Uterus (tissue), 4 donors: Measurements from ENCODE around the gene USP46. TPM values are rescaled to one million over a fixed set of nuclear protein-coding genes. Genes with fewer than 3 reads are reported as not detected.

ENCODE experiments used
- DNase-seq, 2 donors: peaks; one replicate each; pipeline ENCODE4 v3.0.0-alpha.2; 2019 to 2020
- H3K27ac ChIP-seq, 2 donors: fragments of 200-600 bp; sonication (generic); 1 replicate in 1 of 2; 2 replicates in 1 of 2; pipeline ENCODE4 v1.5.1; 2016 to 2018
- H3K27me3 ChIP-seq, 2 donors: fragments of 200-600 bp; sonication (generic); one replicate each; pipeline ENCODE4 v1.5.1; 2018 to 2019; ENCODE audit warnings: control low read depth in 1 of 2
- H3K36me3 ChIP-seq, 2 donors: fragments of 200-600 bp; sonication (generic); one replicate each; pipeline ENCODE4 v1.5.1; 2019; ENCODE audit warnings: control low read depth in 1 of 2
- H3K4me1 ChIP-seq, 2 donors: fragments of 200-600 bp; sonication (generic); one replicate each; pipeline ENCODE4 v1.5.1; 2018 to 2019; ENCODE audit warnings: control low read depth in 1 of 2
- H3K4me3 ChIP-seq, 2 donors: fragments of 200-600 bp; sonication (generic); 1 replicate in 1 of 2; 2 replicates in 1 of 2; pipeline ENCODE4 v1.5.1; 2018 to 2019; ENCODE audit warnings: mild to moderate bottlenecking in 1 of 2
- H3K9me3 ChIP-seq, 2 donors: fragments of 200-600 bp; sonication (generic); one replicate each; pipeline ENCODE4 v1.5.1; 2019; ENCODE audit warnings: control low read depth in 1 of 2
- POLR2A ChIP-seq, 2 donors: fragments of 450-650 bp; IDR thresholded peaks; one replicate each; pipeline ENCODE4 v1.6.1; 2016; ENCODE audit warnings: antibody characterized with exemption in 2 of 2, mild to moderate bottlenecking in 1 of 2, moderate library complexity in 1 of 2
- intact Hi-C: fragments of 100-400 bp; cut with DNase I; formaldehyde crosslinking; loops from one replicate; pipeline ENCODE4 v1.15.1; 2023; ENCODE audit warnings: low total_unique reads
- total RNA-seq, 4 donors: library from RNA; depleted of rRNA in 3 of 4; stranded (reverse); fragments of >200 nt in 3 of 4; gene quantifications; one replicate each; pipeline versions ENCODE4 v1.1.0 to v1.2.4, GENCODE V29; 2014 to 2023
- TF ChIP-seq, protein P1 (sequence below), 4 experiments: fragments of 200-600 bp in 2 of 4; fragments of 450-650 bp in 2 of 4; sonication (generic) in 2 of 4; IDR thresholded peaks; one replicate each; pipeline ENCODE4 v1.5.1; 2016 to 2019; ENCODE audit warnings: antibody characterized with exemption in 4 of 4, mild to moderate bottlenecking in 2 of 4, moderate library complexity in 1 of 4
- donor health status: DM: yes; HTN: yes; CAD: no.

USP46 gene
- total RNA-seq, 4 donors from 2014 or later, result 0.51 to 33.5 (median 16.5) TPM

DNA sequence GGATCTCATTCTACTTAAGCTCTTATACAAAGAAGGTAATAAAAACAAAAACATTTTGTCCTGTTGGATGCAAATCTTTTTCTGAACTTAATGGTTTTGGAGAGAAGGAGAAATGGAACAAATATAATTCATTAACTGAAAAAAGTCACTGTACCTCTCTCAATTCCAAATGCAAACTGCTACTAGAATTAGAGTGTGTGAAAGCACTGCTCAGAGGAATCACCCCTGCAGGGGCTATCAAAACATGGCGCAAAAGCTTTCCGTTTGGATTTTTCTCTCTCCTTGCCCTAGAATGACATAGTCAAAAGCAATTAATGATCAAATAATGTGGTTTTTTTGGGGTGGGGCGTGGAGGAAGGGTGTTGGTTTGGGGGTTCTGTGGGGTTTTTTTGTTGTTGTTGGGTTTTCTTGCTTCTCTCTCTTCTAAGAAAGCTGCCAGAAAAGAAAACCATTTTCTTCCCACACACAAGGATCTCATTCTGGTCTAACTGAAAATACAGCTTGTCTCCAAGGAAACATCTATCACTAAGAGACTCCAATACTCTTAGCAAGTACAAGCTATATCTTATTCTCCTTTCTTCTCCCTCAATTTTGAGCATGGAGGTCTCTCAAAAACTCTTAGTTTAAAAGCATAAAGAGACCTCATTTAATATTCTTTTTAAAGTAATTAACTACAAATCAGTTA is 41.6 kb downstream of the USP46 start:
- no peak for DNase-seq
- no peak for TF ChIP-seq POLR2A (IDR thresholded peaks at IDR 0.05)
- TF ChIP-seq, protein P1, sequence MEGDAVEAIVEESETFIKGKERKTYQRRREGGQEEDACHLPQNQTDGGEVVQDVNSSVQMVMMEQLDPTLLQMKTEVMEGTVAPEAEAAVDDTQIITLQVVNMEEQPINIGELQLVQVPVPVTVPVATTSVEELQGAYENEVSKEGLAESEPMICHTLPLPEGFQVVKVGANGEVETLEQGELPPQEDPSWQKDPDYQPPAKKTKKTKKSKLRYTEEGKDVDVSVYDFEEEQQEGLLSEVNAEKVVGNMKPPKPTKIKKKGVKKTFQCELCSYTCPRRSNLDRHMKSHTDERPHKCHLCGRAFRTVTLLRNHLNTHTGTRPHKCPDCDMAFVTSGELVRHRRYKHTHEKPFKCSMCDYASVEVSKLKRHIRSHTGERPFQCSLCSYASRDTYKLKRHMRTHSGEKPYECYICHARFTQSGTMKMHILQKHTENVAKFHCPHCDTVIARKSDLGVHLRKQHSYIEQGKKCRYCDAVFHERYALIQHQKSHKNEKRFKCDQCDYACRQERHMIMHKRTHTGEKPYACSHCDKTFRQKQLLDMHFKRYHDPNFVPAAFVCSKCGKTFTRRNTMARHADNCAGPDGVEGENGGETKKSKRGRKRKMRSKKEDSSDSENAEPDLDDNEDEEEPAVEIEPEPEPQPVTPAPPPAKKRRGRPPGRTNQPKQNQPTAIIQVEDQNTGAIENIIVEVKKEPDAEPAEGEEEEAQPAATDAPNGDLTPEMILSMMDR (IDR thresholded peaks at IDR 0.05), result no peak

DNA sequence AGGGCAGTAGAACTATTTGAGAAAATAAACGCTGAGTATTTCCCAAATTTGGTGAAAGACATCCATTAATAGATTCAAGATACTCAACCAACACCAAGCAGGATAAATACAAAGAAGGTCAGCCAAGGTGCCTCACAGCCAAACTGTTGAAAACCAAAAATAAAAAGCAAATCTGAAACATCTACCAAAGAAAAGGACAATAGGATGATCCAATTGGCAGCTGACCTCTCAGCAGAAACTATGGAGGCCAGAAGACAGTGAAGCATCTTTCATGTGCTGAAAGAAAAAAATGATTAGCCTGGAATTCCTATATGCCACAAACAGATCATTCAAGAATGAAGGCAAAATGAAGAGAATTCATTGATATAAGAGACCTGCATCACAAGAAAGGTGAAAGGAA is 44.9 kb downstream of the USP46 start:
- Histone ChIP-seq H3K27me3 (no peaks in the 10 kb centered on the region), H3K4me1 (no peaks in the 10 kb centered on the region), H3K36me3 (no peaks in the 10 kb centered on the region), H3K4me3 (no peak overlapping the region), H3K27ac (no peak overlapping the region), H3K9me3 (no peaks in the 10 kb centered on the region)
- intact Hi-C loops, result no loop called here
- no peak for DNase-seq
- TF ChIP-seq, protein P1 (IDR thresholded peaks at IDR 0.05), result no peak
- TF ChIP-seq POLR2A (IDR thresholded peaks at IDR 0.05), result no peak

More for the DNA sequence above, 41.6 kb downstream of the USP46 start:
- H3K36me3 ChIP-seq, result no peaks in the 10 kb centered on the region
- H3K27ac ChIP-seq, result no peak overlapping the region
- H3K27me3 ChIP-seq, result no peaks in the 10 kb centered on the region
- no peaks in the 10 kb centered on the region for H3K4me1 ChIP-seq
- intact Hi-C loops, result no loop called here
- H3K4me3 ChIP-seq, result no peak overlapping the region
- no peaks in the 10 kb centered on the region for H3K9me3 ChIP-seq

DNA sequence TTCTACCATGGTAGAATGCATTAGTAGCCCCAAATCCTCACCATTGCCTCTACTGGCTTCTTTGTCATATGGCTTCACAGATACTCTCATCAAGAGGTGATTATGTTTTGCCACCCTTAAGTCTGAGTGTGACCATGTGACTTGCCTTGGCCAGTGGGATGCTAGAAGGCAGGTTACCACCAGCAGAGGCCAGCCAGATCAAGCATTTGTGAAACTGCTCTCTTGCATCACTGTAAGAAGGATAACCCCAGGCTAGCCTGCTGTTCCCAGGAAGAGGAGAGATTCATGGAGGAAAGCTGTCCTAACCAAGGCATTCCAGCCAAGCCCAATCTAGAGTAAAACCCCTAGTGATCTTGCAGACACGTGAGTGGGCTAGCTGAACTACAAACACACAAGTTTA is 46.8 kb downstream of the USP46 start:
- no peaks in the 10 kb centered on the region for H3K36me3 ChIP-seq
- no peak for DNase-seq
- TF ChIP-seq POLR2A (IDR thresholded peaks at IDR 0.05), result no peak
- TF ChIP-seq, protein P1 (IDR thresholded peaks at IDR 0.05), result no peak
- H3K9me3 ChIP-seq, result no peaks in the 10 kb centered on the region
- no peak overlapping the region for H3K27ac ChIP-seq
- intact Hi-C loops, result no loop called here
- no peaks in the 10 kb centered on the region for H3K4me1 ChIP-seq
- H3K4me3 ChIP-seq, result no peak overlapping the region
- no peaks in the 10 kb centered on the region for H3K27me3 ChIP-seq

DNA sequence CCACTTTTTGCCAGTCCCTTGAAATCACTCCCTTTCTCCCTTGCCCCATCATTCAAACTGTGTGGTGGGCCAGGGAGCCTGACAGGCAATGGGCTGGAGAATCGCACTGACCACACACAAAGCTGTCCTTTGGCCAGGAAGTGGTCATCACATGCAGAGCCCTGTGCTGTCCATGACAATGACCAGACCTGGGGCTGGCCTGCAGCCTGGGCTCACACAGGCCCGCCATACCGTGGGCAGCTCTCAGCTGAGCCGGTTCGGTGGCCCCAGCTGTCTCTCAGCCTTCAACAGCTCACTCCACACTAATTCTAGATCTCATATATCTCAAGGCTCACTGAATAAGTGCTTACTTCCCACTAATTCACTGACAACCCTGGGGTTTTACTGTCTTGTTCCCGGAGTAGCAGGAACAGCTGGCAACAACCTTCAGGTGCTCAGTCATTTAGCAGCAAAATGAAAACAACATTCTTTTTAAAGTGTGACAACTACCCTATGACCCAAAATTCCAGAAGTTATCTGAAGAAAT is 48.0 kb downstream of the USP46 start:
- DNase-seq, result no peak
- Histone ChIP-seq H3K27ac (no peak overlapping the region), H3K36me3 (no peaks in the 10 kb centered on the region), H3K4me3 (no peak overlapping the region), H3K9me3 (no peaks in the 10 kb centered on the region), H3K4me1 (no peaks in the 10 kb centered on the region), H3K27me3 (no peaks in the 10 kb centered on the region)
- TF ChIP-seq, protein P1 (IDR thresholded peaks at IDR 0.05), result no peak
- intact Hi-C loops, result no loop called here

DNA sequence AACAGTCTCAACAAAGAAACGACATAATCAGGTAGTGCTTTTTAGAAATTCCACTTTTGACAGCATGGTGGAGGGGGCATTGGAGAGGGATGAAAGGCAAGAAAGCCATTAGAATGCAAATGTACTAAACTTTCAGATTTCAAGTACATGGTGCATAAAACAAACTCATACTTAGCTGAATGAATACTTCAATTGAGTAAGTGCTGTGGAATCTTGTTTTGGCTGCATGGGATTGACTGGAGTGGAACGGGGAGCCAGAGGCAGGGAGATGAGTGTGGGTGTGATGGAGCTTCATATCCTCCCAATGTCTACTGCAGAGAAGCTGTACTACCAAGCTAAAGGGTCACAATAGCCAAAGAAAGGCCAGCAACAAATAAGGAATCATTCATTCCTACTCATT is 52.4 kb downstream of the USP46 start:
- H3K9me3 ChIP-seq, result no peaks in the 10 kb centered on the region
- H3K4me1 ChIP-seq, result no peaks in the 10 kb centered on the region
- H3K36me3 ChIP-seq, result no peaks in the 10 kb centered on the region
- H3K27me3 ChIP-seq, result no peaks in the 10 kb centered on the region
- no peak overlapping the region for H3K27ac ChIP-seq
- H3K4me3 ChIP-seq, result no peak overlapping the region
- intact Hi-C loops, result no loop called here
- no peak for DNase-seq
- TF ChIP-seq, protein P1 (IDR thresholded peaks at IDR 0.05), result no peak
- no peak for TF ChIP-seq POLR2A (IDR thresholded peaks at IDR 0.05)
